Measurements from ENCODE around the gene ZBTB46. TPM values are rescaled to one million over a fixed set of nuclear protein-coding genes. Genes with fewer than 3 reads are reported as not detected.
"Not testable (repeated sequence)": the region's sequence is repeated elsewhere in the genome, so short reads cannot be mapped to it uniquely, and the experiment has no call there.

The ZBTB46 gene
- polyA plus RNA-seq, 3 donors, result 0.07 to 2.3 (median 0.37) TPM

DNA sequence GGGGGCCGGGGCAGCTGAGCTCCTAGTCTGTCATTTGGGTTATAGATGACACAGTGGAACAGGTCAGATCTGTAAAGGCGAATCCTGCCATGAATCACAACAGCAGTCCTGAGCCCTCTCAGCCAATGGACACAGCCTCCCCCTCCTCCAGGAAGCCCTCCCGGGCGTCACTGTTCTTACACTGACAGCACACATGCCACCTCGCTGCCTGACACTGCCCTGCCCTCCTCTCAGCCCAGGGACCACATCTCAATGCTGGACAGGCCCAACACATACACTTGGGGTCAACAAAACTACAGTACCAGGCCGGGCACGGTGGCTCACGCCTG is 26.8 kb downstream of the ZBTB46 start:
- H3K27ac Mint-ChIP-seq, result peak overlapping the region; percentile 99 to 100 (median 100)
- peaks cover 20% of the 10 kb centered on the region for H3K4me1 Mint-ChIP-seq
- TF ChIP-seq, protein P1, sequence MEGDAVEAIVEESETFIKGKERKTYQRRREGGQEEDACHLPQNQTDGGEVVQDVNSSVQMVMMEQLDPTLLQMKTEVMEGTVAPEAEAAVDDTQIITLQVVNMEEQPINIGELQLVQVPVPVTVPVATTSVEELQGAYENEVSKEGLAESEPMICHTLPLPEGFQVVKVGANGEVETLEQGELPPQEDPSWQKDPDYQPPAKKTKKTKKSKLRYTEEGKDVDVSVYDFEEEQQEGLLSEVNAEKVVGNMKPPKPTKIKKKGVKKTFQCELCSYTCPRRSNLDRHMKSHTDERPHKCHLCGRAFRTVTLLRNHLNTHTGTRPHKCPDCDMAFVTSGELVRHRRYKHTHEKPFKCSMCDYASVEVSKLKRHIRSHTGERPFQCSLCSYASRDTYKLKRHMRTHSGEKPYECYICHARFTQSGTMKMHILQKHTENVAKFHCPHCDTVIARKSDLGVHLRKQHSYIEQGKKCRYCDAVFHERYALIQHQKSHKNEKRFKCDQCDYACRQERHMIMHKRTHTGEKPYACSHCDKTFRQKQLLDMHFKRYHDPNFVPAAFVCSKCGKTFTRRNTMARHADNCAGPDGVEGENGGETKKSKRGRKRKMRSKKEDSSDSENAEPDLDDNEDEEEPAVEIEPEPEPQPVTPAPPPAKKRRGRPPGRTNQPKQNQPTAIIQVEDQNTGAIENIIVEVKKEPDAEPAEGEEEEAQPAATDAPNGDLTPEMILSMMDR (IDR thresholded peaks at IDR 0.05), result no peak
- 83% methylated on average over 7 of the region's 8 CpGs for WGBS (ENCODE audit: insufficient coverage)
- no peak overlapping the region for H3K4me3 Mint-ChIP-seq
- Histone ChIP-seq H3K4me2 (replicated peaks; ENCODE audit: extremely low read depth, low read length, poor library complexity, severe bottlenecking) (peak overlapping the region; percentile 72), H3K4me1 (ENCODE audit: control insufficient read depth in 1 of 2, insufficient read depth in 2 of 2, low read length in 2 of 2) (peaks cover 21 to 23% of the 10 kb centered on the region in 2 donors), H3K27ac (ENCODE audit: low read depth in 1 of 2, low read length in 2 of 2) (peak overlapping the region; percentile 92 to 98), H3K27me3 (ENCODE audit: control insufficient read depth in 2 of 2, insufficient read depth in 2 of 2, low read length in 2 of 2) (no peaks in the 10 kb centered on the region), H3K36me3 (replicated peaks in 1 of 2; ENCODE audit: control insufficient read depth in 1 of 2, insufficient read depth in 2 of 2, low read length in 2 of 2) (no peaks in the 10 kb centered on the region), H2AFZ (ENCODE audit: insufficient read depth, low read depth, low read length, poor library complexity, severe bottlenecking) (peak overlapping the region; percentile 69), H3K4me3 (replicated peaks in 1 of 3; ENCODE audit: low read depth in 2 of 3, low read length in 3 of 3) (no peak overlapping the region), H3K9ac (ENCODE audit: insufficient read depth, low read length, poor library complexity, severe bottlenecking) (peak overlapping the region; percentile 84), H4K20me1 (ENCODE audit: insufficient read depth, low read length) (no peaks in the 10 kb centered on the region), H3K79me2 (ENCODE audit: insufficient read depth, low read length) (no peaks in the 10 kb centered on the region), H3K9me3 (replicated peaks in 1 of 2; ENCODE audit: control insufficient read depth in 1 of 2, insufficient read depth in 1 of 2, low read length in 2 of 2) (peaks cover 0 to 4% of the 10 kb centered on the region in 2 donors)
- intact Hi-C loops (cut with micrococcal nuclease), result loop anchor here in 1 of 2 donors (10.0 kb wide), 1 partner anchor 51 kb away; no protein-coding TSS in a partner anchor
- no peaks in the 10 kb centered on the region for H3K36me3 Mint-ChIP-seq
- DNase-seq, result peak in 2 of 3 donors; percentile 43 to 58
- H3K27me3 Mint-ChIP-seq (ENCODE audit: low read depth in 3 of 3), result peaks cover 0 to 5% (median 2%) of the 10 kb centered on the region in 3 donors
- H3K9me3 Mint-ChIP-seq, result peaks cover 2 to 8% (median 6%) of the 10 kb centered on the region in 7 donors

DNA sequence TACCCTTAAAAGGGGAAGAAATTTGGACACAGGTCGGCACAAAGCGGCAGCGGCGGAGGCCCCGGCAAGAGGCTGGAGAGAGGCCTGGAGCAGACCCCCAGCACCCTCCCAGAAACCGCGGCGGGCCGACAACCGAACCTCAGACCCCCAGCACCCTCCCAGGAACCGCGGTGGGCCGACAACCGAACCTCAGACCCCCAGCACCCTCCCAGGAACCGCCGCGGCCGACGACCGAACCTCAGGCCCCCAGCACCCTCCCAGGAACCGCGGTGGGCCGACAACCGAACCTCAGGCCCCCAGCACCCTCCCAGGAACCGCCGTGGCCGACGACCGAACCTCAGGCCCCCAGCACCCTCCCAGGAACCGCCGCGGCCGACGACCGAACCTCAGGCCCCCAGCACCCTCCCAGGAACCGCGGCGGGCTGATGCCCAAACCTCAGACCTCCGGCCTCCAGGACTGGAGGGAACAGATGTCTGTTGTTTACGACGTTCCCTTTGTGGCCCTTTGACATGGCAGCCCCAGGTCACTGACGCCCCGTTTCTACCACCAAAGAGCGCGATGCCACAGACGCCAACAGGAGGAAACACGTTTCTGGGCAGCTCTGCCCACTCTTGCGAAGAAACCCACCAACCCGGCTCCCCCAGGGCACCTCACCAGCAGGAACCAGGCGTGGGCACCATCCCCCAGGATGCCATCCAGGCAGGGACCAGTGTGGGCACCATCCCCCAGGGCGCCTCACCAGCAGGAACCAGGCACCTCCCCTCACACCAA is 28.4 kb downstream of the ZBTB46 start:
- WGBS (ENCODE audit: insufficient coverage), result 62% methylated on average over 41 of the region's 51 CpGs
- H3K4me1 ChIP-seq (ENCODE audit: control insufficient read depth in 1 of 2, insufficient read depth in 2 of 2, low read length in 2 of 2), result peaks cover 21 to 23% of the 10 kb centered on the region in 2 donors
- peak overlapping the region; percentile 69 for H2AFZ ChIP-seq (ENCODE audit: insufficient read depth, low read depth, low read length, poor library complexity, severe bottlenecking)
- Mint-ChIP-seq H3K36me3 (no peaks in the 10 kb centered on the region), H3K27ac (peak overlapping the region; percentile 99 to 100 (median 100)), H3K4me1 (peaks cover 20% of the 10 kb centered on the region), H3K4me3 (peak overlapping the region; percentile 85 to 94), H3K9me3 (peaks cover 2 to 8% (median 6%) of the 10 kb centered on the region in 7 donors), H3K27me3 (ENCODE audit: low read depth in 3 of 3) (peaks cover 2 to 9% (median 4%) of the 10 kb centered on the region in 3 donors)
- H3K79me2 ChIP-seq (ENCODE audit: insufficient read depth, low read length), result no peaks in the 10 kb centered on the region
- peak overlapping the region; percentile 72 for H3K4me2 ChIP-seq (replicated peaks; ENCODE audit: extremely low read depth, low read length, poor library complexity, severe bottlenecking)
- H3K9me3 ChIP-seq (replicated peaks in 1 of 2; ENCODE audit: control insufficient read depth in 1 of 2, insufficient read depth in 1 of 2, low read length in 2 of 2), result peaks cover 0 to 4% of the 10 kb centered on the region in 2 donors
- peak overlapping the region; percentile 84 for H3K9ac ChIP-seq (ENCODE audit: insufficient read depth, low read length, poor library complexity, severe bottlenecking)
- DNase-seq, result no peak
- H3K27me3 ChIP-seq (ENCODE audit: control insufficient read depth in 2 of 2, insufficient read depth in 2 of 2, low read length in 2 of 2), result no peaks in the 10 kb centered on the region
- H4K20me1 ChIP-seq (ENCODE audit: insufficient read depth, low read length), result no peaks in the 10 kb centered on the region
- H3K4me3 ChIP-seq (replicated peaks in 1 of 3; ENCODE audit: low read depth in 2 of 3, low read length in 3 of 3), result peak overlapping the region in 2 of 3 experiments; percentile 35 to 69
- TF ChIP-seq, protein P1 (IDR thresholded peaks at IDR 0.05), result no peak
- intact Hi-C loops (cut with micrococcal nuclease), result loop anchor here in 1 of 2 donors (10.0 kb wide), 1 partner anchor 52 kb away; no protein-coding TSS in a partner anchor
- no peaks in the 10 kb centered on the region for H3K36me3 ChIP-seq (replicated peaks in 1 of 2; ENCODE audit: control insufficient read depth in 1 of 2, insufficient read depth in 2 of 2, low read length in 2 of 2)
- peak overlapping the region; percentile 92 to 98 for H3K27ac ChIP-seq (ENCODE audit: low read depth in 1 of 2, low read length in 2 of 2)

DNA sequence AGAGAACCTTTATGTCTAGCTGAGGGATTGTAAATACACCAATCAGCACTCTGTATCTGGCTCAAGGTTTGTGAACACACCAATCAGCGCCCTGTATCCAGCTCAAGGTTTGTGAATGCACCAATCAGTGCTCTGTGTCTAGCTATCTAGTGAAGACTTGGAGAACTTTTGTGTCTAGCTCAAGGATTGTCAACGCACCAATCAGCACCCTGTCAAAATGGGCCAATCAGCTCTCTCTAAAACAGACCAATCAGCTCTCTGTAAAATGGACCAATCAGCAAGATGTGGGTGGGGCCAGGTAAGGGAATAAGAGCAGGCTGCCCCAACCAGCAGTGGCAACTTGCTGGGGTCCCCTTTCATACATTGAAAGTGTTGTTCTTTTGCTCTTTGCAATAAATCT is 29.9 kb downstream of the ZBTB46 start:
- intact Hi-C loops (cut with micrococcal nuclease), result loop anchor here in 1 of 2 donors (10.0 kb wide), 1 partner anchor 54 kb away; no protein-coding TSS in a partner anchor
- H3K27ac Mint-ChIP-seq; H3K36me3 Mint-ChIP-seq; DNase-seq; H3K27me3 ChIP-seq (ENCODE audit: control insufficient read depth in 2 of 2, insufficient read depth in 2 of 2, low read length in 2 of 2); H4K20me1 ChIP-seq (ENCODE audit: insufficient read depth, low read length); H3K4me3 Mint-ChIP-seq; H3K4me3 ChIP-seq (replicated peaks in 1 of 3; ENCODE audit: low read depth in 2 of 3, low read length in 3 of 3); H3K36me3 ChIP-seq (replicated peaks in 1 of 2; ENCODE audit: control insufficient read depth in 1 of 2, insufficient read depth in 2 of 2, low read length in 2 of 2); H3K4me2 ChIP-seq (replicated peaks; ENCODE audit: extremely low read depth, low read length, poor library complexity, severe bottlenecking); H2AFZ ChIP-seq (ENCODE audit: insufficient read depth, low read depth, low read length, poor library complexity, severe bottlenecking); H3K27me3 Mint-ChIP-seq (ENCODE audit: low read depth in 3 of 3); H3K9ac ChIP-seq (ENCODE audit: insufficient read depth, low read length, poor library complexity, severe bottlenecking); H3K79me2 ChIP-seq (ENCODE audit: insufficient read depth, low read length); H3K27ac ChIP-seq (ENCODE audit: low read depth in 1 of 2, low read length in 2 of 2); H3K9me3 Mint-ChIP-seq; H3K9me3 ChIP-seq (replicated peaks in 1 of 2; ENCODE audit: control insufficient read depth in 1 of 2, insufficient read depth in 1 of 2, low read length in 2 of 2): not testable (repeated sequence)
- peaks cover 20% of the 10 kb centered on the region for H3K4me1 Mint-ChIP-seq
- 80% methylated on average over 1 of the region's 2 CpGs for WGBS (ENCODE audit: insufficient coverage)
- H3K4me1 ChIP-seq (ENCODE audit: control insufficient read depth in 1 of 2, insufficient read depth in 2 of 2, low read length in 2 of 2), result peaks cover 21 to 23% of the 10 kb centered on the region in 2 donors
